Amniotic stem cell (primary cell): ENCODE measurements around the gene DEFB113.

ENCODE experiments used
- DNase-seq: peaks from one replicate; lab custom pipeline; 2025; lab: John Stamatoyannopoulos, UW

DEFB113 gene

GRCh38 chr6:49935387-49935786 lies 34.0 kb downstream of the DEFB113 start:
- no peak for DNase-seq

GRCh38 chr6:49934770-49935169 lies 34.7 kb downstream of the DEFB113 start:
- no peak for DNase-seq

DNA sequence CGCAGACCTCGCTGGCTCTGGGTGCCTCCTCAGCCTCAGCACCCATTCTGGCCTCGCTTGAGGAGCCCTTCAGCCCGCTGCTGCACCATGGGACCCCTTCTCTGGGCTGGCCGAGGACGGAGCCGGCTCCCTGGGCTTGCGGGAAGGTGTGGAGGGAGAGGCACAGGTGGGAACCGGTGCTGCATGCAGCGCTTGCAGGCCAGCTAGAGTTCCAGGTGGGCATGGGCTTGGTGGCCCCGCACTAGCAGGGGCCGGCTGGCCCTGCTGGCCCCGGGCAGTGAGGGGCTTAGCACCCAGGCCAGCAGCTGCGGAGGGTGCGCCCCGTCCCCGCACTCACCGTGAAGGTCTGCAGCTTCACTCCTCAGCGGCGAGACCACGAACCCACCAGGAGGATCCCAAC lies 35.9 kb downstream of the DEFB113 start:
- no peak for DNase-seq

DNA sequence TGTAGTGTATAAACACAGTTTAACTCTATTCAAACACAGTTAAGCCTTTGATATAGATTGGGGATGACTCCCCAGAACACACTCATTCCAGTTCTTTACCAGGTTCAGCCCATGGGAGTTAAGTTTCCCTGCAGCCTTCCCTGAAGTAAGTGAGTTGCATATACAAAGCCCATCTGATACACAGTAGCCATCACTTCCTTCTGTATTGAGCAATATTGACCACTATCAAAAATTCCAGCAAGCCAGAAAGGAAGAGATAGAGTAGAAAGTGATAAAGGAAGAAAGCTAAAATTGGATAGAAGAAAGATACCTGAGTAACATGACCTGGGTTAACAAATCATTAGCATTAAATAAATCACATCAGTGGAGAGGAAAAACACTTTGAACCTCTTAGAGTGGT lies 40.1 kb downstream of the DEFB113 start:
- no peak for DNase-seq

- no peak for DNase-seq
Measured at GRCh38 chr6:49923826-49924225, 45.6 kb downstream of the DEFB113 start.

DNA sequence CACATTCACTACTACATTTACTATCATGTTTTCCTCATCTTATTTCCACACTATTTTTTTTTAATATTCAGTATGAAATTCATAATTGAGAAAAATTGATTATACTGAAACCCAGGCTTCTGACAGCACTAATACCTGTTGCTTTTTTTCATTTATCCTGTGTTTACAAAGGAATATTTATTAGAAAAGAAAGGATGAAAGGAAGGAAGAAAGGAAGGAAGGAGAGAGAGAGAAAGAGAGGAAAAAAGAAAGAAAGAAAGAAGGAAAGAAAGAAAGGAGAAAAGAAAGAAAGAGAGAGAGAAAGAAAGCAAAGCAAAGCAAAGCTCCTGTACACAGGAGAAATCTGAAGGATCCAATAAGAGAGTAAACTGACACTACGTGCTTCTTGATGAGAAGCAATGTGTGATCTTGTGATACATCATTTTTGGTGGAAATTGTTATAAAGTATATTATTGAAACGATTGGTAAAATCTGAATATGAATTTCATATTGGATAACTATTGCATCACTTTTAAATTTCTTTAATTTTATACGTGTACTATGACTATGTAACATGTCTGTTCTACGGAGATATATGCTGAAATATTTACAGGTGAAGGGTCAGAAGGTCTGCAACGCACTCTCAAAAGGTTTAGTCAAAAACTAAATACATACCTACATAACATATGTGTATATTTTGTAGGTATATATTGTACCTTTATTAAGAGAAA lies 49.3 kb downstream of the DEFB113 start:
- no peak for DNase-seq

GRCh38 chr6:49919261-49919660 lies 50.2 kb downstream of the DEFB113 start:
- no peak for DNase-seq

GRCh38 chr6:49918787-49919186 lies 50.6 kb downstream of the DEFB113 start:
- no peak for DNase-seq
